HepG2 (cell line): ENCODE measurements around the gene GSDMA. TPM values are rescaled to one million over a fixed set of nuclear protein-coding genes. Genes with fewer than 3 reads are reported as not detected.
A peak's percentile ranks its signal among the peaks of the same experiment; 100 is the strongest.

Source experiments
- ATAC-seq: fragments of 200-7000 bp; cut with Tn5 transposase; 3 replicates; pipeline ENCODE4 v1.9.1; 2020; ENCODE audit warnings: mild to moderate bottlenecking, moderate library complexity
- BruUV-seq: library from RNA; stranded (reverse); fragments of 400-500 nt; replicated peaks from 2 replicates; lab custom pipeline; 2021; lab: Mats Ljungman, UMichigan
- CTCF ChIA-PET: fragments of 300-600 bp; formaldehyde crosslinking; extraction: SDS; loops from one replicate; lab custom pipeline; 2021; ENCODE audit warnings: low total read pairs, inconsistent platforms, low intra/inter-chr PET ratio; lab: Yijun Ruan, JAX
- POLR2A ChIA-PET: fragments of 350-600 bp; sonication (Branson Sonifier 250); formaldehyde crosslinking; loops from one replicate; lab custom pipeline; 2020; ENCODE audit warnings: antibody characterized with exemption, inconsistent platforms; lab: Yijun Ruan, JAX
- DNase-seq: peaks from one replicate; pipeline ENCODE4 v3.0.0-alpha.2; 2015; ENCODE audit warnings: low spot score
- FAIRE-seq: peaks from 3 replicates; lab custom pipeline; 2011; peaks lifted over from hg19 to GRCh38; lab: Jason Lieb, UNC
- H2AFZ ChIP-seq: one replicate; pipeline ENCODE4 v1.6.1; 2011; ENCODE audit warnings: low read length, inconsistent platforms
- H3K27ac ChIP-seq: fragments of 300-600 bp; 3 replicates; pipeline ENCODE4 v1.8.0; 2011; ENCODE audit warnings: mixed run types, mild to moderate bottlenecking, mixed read lengths, low read length, inconsistent platforms; ENCODE audit not compliant: insufficient read depth; ENCODE audit errors: extremely low read length
- H3K27me3 ChIP-seq, 2 experiments: fragments of 200-600 bp in 1 of 2; 2 replicates in 1 of 2; 3 replicates in 1 of 2; pipeline versions ENCODE4 v1.6.0 to v1.8.0; 2011; ENCODE audit warnings: low read length in 2 of 2, mild to moderate bottlenecking in 2 of 2, moderate library complexity in 2 of 2, inconsistent platforms in 1 of 2; ENCODE audit not compliant: insufficient read depth in 2 of 2, control insufficient read depth in 1 of 2
- H3K36me3 ChIP-seq, 2 experiments: fragments of 200-600 bp in 1 of 2; replicated peaks in 1 of 2; 2 replicates in 1 of 2; 3 replicates in 1 of 2; pipeline versions ENCODE4 v1.5.1 to v1.8.0; 2011; ENCODE audit warnings: low read length in 2 of 2, inconsistent platforms in 1 of 2; ENCODE audit not compliant: insufficient read depth in 2 of 2, control insufficient read depth in 1 of 2
- H3K4me1 ChIP-seq: 2 replicates; pipeline ENCODE4 v1.5.1; 2012; ENCODE audit warnings: low read length, inconsistent platforms; ENCODE audit not compliant: insufficient read depth
- H3K4me2 ChIP-seq: 2 replicates; pipeline ENCODE4 v1.6.0; 2011; ENCODE audit warnings: low read depth, low read length, inconsistent platforms
- H3K4me3 ChIP-seq, 3 experiments: fragments of 200-600 bp in 1 of 3; sonication (generic), shearing (Covaris generic) in 1 of 3; replicated peaks in 1 of 3; 2 replicates each; pipeline ENCODE4 v1.5.1; 2011 to 2016; ENCODE audit warnings: low read length in 3 of 3, inconsistent platforms in 2 of 3, low read depth in 2 of 3, mild to moderate bottlenecking in 2 of 3, control low read depth in 1 of 3, mixed read lengths in 1 of 3; ENCODE audit not compliant: insufficient read depth in 1 of 3
- H3K79me2 ChIP-seq: one replicate; pipeline ENCODE4 v1.6.1; 2011; ENCODE audit warnings: low read length, inconsistent platforms; ENCODE audit not compliant: insufficient read depth
- H3K9ac ChIP-seq: 2 replicates; pipeline ENCODE4 v1.6.0; 2011; ENCODE audit warnings: mild to moderate bottlenecking, low read depth, low read length, inconsistent platforms; ENCODE audit not compliant: insufficient read depth
- H3K9me3 ChIP-seq: 2 replicates; pipeline ENCODE4 v1.5.1; 2012; ENCODE audit warnings: mild to moderate bottlenecking, low read length
- H4K20me1 ChIP-seq: 2 replicates; pipeline ENCODE4 v1.6.0; 2011; ENCODE audit warnings: inconsistent platforms, mild to moderate bottlenecking, low read length, moderate library complexity; ENCODE audit not compliant: insufficient read depth
- AGO2 ChIP-seq: fragments of 200-400 bp; formaldehyde crosslinking; optimal IDR thresholded peaks from 2 replicates; pipeline ENCODE3; 2017; ENCODE audit warnings: mild to moderate bottlenecking, low read depth, low read length, moderate library complexity
- BCL6 ChIP-seq: IDR thresholded peaks from 2 replicates; pipeline ENCODE4 v1.6.1; 2016; ENCODE audit warnings: missing genetic modification reagents, missing compliant biosample characterization
- BCLAF1 ChIP-seq: fragments of 450-650 bp; IDR thresholded peaks from 2 replicates; pipeline ENCODE4 v1.6.1; 2017; ENCODE audit warnings: mild to moderate bottlenecking
- BORCS8-MEF2B ChIP-seq: sonication (generic); formaldehyde crosslinking; IDR thresholded peaks from 2 replicates; pipeline ENCODE4 v1.8.0; 2022; ENCODE audit warnings: mild to moderate bottlenecking, missing genetic modification reagents
- ELF3 ChIP-seq: IDR thresholded peaks from 2 replicates; pipeline ENCODE4 v1.6.1; 2016; ENCODE audit warnings: missing genetic modification reagents, missing compliant biosample characterization
- FOXO1 ChIP-seq: sonication (generic); formaldehyde crosslinking; IDR thresholded peaks from 2 replicates; pipeline ENCODE4 v1.4.0; 2020; ENCODE audit warnings: missing genetic modification reagents
- HDAC1 ChIP-seq: sonication (generic); formaldehyde crosslinking; IDR thresholded peaks from 2 replicates; pipeline ENCODE4 v1.5.1; 2020; ENCODE audit warnings: mild to moderate bottlenecking, missing genetic modification reagents
- KDM6A ChIP-seq: IDR thresholded peaks from 2 replicates; pipeline ENCODE4 v1.6.1; 2016; ENCODE audit warnings: low read depth
- MYNN ChIP-seq: sonication (generic); formaldehyde crosslinking; IDR thresholded peaks from 2 replicates; pipeline ENCODE4 v1.4.0; 2020; ENCODE audit warnings: mild to moderate bottlenecking, low read depth, missing genetic modification reagents
- SAP130 ChIP-seq: IDR thresholded peaks from 2 replicates; pipeline ENCODE4 v1.6.1; 2016; ENCODE audit warnings: low read depth
- TCF7L2 ChIP-seq: IDR thresholded peaks from 2 replicates; pipeline ENCODE4 v1.6.1; 2011; ENCODE audit warnings: mild to moderate bottlenecking, low read depth, low read length, moderate library complexity
- ZKSCAN5 ChIP-seq: sonication (generic); formaldehyde crosslinking; IDR thresholded peaks from 2 replicates; pipeline ENCODE4 v1.5.1; 2020; ENCODE audit warnings: mild to moderate bottlenecking, missing genetic modification reagents
- ZNF180 ChIP-seq: sonication (generic); formaldehyde crosslinking; IDR thresholded peaks from 2 replicates; pipeline ENCODE4 v1.4.0; 2020; ENCODE audit warnings: low read depth, missing genetic modification reagents, borderline replicate concordance
- ZNF484 ChIP-seq: sonication (generic); formaldehyde crosslinking; IDR thresholded peaks from 2 replicates; pipeline ENCODE4 v1.5.1; 2020; ENCODE audit warnings: mild to moderate bottlenecking, low read depth, missing genetic modification reagents, borderline replicate concordance
- ZNF609 ChIP-seq: sonication (generic); formaldehyde crosslinking; IDR thresholded peaks from 2 replicates; pipeline ENCODE4 v1.4.0; 2020; ENCODE audit warnings: mild to moderate bottlenecking, missing genetic modification reagents, borderline replicate concordance
- ZNF713 ChIP-seq: sonication (generic); formaldehyde crosslinking; IDR thresholded peaks from 2 replicates; pipeline ENCODE4 v1.4.0; 2020; ENCODE audit warnings: mild to moderate bottlenecking, missing genetic modification reagents
- WGBS: methylation state at CpG from one replicate; pipeline ENCODE4 v1.1.6; 2017; ENCODE audit warnings: low lambda C conversion rate; 5-methylcytosine and 5-hydroxymethylcytosine counted together
- in situ Hi-C: cut with HindIII; loops from 2 replicates; pipeline ENCODE4 v1.10.0; 2017; ENCODE audit warnings: low pct_unique_long_range_greater_than_20kb; ENCODE audit not compliant: extremely low pct_ligation_motif_present
- intact Hi-C: fragments of 100-400 bp; cut with micrococcal nuclease; formaldehyde crosslinking; loops from one replicate; pipeline ENCODE4 v1.10.0; 2022; ENCODE audit not compliant: unreplicated experiment
- polyA plus RNA-seq, 8 experiments: library from polyadenylated mRNA; depleted of rRNA in 3 of 8; stranded (reverse) in 7 of 8; unstranded in 1 of 8; fragments of >200 nt; fragmentation: Illumina TruSeq in 4 of 8; extraction: Trizol in 4 of 8; gene quantifications; 2 replicates each; pipeline versions ENCODE4 v1.2.1 to v1.2.3, GENCODE V29; 2011 to 2016; ENCODE audit warnings: low read depth in 4 of 8, missing spikeins in 1 of 8, mixed read lengths in 1 of 8; ENCODE audit not compliant: insufficient read depth in 1 of 8
- total RNA-seq, 5 experiments: library from RNA; depleted of rRNA; stranded (reverse); fragments of >200 nt; fragmentation: Illumina TruSeq; extraction: Trizol; gene quantifications; 2 replicates each; pipeline ENCODE4 v1.2.3, GENCODE V29; 2016; ENCODE audit warnings: low read depth in 1 of 5
- TF ChIP-seq, protein P1 (sequence below): IDR thresholded peaks from 2 replicates; pipeline ENCODE4 v1.6.1; 2016; ENCODE audit warnings: mild to moderate bottlenecking

GSDMA gene
- total and polyA plus RNA-seq, 2 of the 13 experiments (the other 11 are each of a cell fraction or from before 2014, with no cell fraction given): not detected

DNA sequence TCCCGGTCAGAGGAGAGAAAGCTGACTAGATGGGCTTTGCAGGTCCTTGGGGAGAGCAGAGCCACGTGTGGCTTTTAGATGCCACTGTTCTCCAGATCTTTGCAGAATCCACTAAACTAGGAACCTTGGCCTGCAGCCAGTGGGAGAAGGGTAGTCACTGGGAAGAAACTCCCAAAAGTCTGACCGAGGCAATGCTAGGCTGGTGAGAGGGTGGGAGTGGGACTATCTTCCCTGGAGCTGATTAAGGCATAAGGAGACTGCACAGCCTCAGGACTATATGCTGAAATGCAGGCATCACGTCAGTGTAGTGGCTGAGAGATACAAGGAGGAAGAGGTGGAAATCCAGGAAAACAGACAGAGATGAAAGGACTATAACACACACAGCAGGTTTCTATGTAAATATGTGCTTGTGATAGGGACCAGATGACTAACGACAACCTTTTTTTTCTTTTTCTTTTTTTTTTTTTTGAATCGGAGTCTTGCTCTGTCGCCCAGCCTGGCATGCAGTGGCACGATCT lies 2.2 kb upstream of the GSDMA start:
- ATAC-seq: peak; percentile 45
- FAIRE-seq: peak; percentile 34
- no peaks in the 10 kb centered on the region for H4K20me1 ChIP-seq
- H3K9ac ChIP-seq: no peak overlapping the region
- H2AFZ ChIP-seq: no peak overlapping the region
- H3K36me3 ChIP-seq: no peaks in the 10 kb centered on the region
- no peaks in the 10 kb centered on the region for H3K79me2 ChIP-seq
- peaks cover 28% of the 10 kb centered on the region for H3K4me1 ChIP-seq
- H3K4me2 ChIP-seq: peak overlapping the region; percentile 54
- peaks cover 0 to 23% of the 10 kb centered on the region in 2 experiments; a peak in 4 of 5 replicates for H3K27me3 ChIP-seq
- peak overlapping the region in 1 of 3 experiments; percentile 16; a peak in 1 of 6 replicates for H3K4me3 ChIP-seq
- 4% methylated on average over 8 of the region's 8 CpGs for WGBS
- ChIA-PET CTCF (no interaction called here), POLR2A (interaction anchor here (0.5 to 1.0 kb wide), 2 partner anchors 20 to 131 kb away, joined by 4 to 5 read pairs; partner anchors contain the start of gene PSMD3)
- peak; percentile 72 for DNase-seq
- H3K27ac ChIP-seq: no peak overlapping the region
- no peaks in the 10 kb centered on the region for H3K9me3 ChIP-seq
- in situ Hi-C loops: no loop called here
- intact Hi-C loops: no loop called here
- no TSS peak for BruUV-seq
- TF ChIP-seq SAP130 (CRISPR knock-in tag) (peak; percentile 49), ZNF713 (CRISPR knock-in tag) (no peak), FOXO1 (CRISPR knock-in tag) (no peak), ZNF180 (CRISPR knock-in tag) (no peak), ZKSCAN5 (CRISPR knock-in tag) (no peak), BCLAF1 (no peak), ZNF609 (CRISPR knock-in tag) (peak; percentile 26; the same call in 1 of the 2 replicates), TCF7L2 (no peak), AGO2 (no peak), ELF3 (CRISPR knock-in tag) (peak; percentile 87), HDAC1 (CRISPR knock-in tag) (no peak), MYNN (no peak), BCL6 (CRISPR knock-in tag) (peak; percentile 58; the same call in 1 of the 2 replicates), ZNF484 (CRISPR knock-in tag) (no peak), KDM6A (no peak), BORCS8-MEF2B (CRISPR knock-in tag) (no peak)
- TF ChIP-seq, protein P1, sequence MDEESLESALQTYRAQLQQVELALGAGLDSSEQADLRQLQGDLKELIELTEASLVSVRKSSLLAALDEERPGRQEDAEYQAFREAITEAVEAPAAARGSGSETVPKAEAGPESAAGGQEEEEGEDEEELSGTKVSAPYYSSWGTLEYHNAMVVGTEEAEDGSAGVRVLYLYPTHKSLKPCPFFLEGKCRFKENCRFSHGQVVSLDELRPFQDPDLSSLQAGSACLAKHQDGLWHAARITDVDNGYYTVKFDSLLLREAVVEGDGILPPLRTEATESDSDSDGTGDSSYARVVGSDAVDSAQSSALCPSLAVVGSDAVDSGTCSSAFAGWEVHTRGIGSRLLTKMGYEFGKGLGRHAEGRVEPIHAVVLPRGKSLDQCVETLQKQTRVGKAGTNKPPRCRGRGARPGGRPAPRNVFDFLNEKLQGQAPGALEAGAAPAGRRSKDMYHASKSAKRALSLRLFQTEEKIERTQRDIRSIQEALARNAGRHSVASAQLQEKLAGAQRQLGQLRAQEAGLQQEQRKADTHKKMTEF: no peak
